ENCODE results near the gene MED12L. TPM values are rescaled to one million over a fixed set of nuclear protein-coding genes. Genes with fewer than 3 reads are reported as not detected.

MED12L gene
- total RNA-seq, 1 donor from 2014 or later: 0.97 TPM

GRCh38 chr3:151256749-151257148, 171.3 kb downstream of the MED12L start:
- no peak for TF ChIP-seq CTCF (IDR thresholded peaks at IDR 0.05)
- Mint-ChIP-seq H3K27ac (ENCODE audit: unreplicated experiment) (no peak overlapping the region), H3K27me3 (ENCODE audit: low read depth) (no peaks in the 10 kb centered on the region), H3K36me3 (ENCODE audit: low read depth) (no peaks in the 10 kb centered on the region), H3K4me1 (ENCODE audit: low read depth) (peaks cover 18% of the 10 kb centered on the region), H3K4me3 (ENCODE audit: unreplicated experiment) (no peak overlapping the region), H3K9me3 (ENCODE audit: low read depth) (no peaks in the 10 kb centered on the region)
- no peak for DNase-seq (ENCODE audit: low spot score)

DNA sequence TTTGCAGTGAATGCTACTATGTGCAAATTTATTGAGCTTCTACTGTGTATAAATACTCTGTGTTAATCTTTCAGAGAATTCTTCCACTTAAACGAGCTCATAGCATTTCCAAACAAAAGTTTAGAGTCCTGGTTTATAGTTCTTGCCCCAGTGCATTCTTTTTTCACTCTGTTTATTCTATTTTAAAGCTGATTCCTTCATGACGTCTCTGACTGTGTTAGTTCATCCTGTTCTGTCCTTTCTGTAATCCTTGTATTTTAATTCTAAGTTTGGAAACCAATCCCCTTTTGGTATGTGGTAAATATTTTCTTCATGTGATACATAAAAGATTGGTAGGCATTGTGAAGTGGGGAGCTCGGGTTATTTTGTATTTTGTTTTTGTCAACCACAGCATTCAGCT, 174.2 kb downstream of the MED12L start:
- no peak for DNase-seq (ENCODE audit: low spot score)
- Mint-ChIP-seq H3K27ac (ENCODE audit: unreplicated experiment) (no peak overlapping the region), H3K27me3 (ENCODE audit: low read depth) (no peaks in the 10 kb centered on the region), H3K4me3 (ENCODE audit: unreplicated experiment) (no peak overlapping the region), H3K4me1 (ENCODE audit: low read depth) (peaks cover 15% of the 10 kb centered on the region), H3K9me3 (ENCODE audit: low read depth) (no peaks in the 10 kb centered on the region), H3K36me3 (ENCODE audit: low read depth) (no peaks in the 10 kb centered on the region)
- TF ChIP-seq CTCF (IDR thresholded peaks at IDR 0.05): no peak

DNA sequence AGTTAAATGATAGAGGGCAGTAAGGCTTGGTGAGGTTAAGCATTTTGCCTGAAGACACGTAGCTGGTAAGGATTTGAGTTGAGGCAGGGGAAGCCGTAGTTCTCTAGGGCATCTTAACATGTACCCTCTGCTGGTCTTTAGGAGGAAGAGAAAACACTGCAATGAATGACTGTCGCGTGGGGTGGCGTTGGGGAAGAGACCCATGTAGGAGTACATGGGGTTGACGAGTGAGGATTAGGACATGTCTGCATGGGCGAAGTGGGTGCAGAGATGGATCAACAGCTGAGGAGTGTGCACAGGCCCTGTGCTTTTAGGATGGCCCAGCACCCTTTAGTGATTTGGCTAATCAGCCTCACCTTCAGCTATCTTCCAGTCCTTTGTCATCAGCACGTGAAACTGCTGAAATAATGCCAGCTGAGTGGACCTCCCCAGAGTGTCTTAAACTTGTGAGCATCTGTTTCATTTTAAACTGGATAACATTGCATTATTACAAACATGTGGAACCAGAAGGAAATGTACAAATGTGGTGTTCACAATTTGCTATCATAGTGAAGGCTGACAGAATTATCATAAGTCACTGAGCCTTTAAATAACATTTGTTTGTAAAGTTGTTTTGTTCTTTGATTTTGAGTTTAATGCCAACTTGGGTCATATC, 177.5 kb downstream of the MED12L start:
- Mint-ChIP-seq H3K9me3 (ENCODE audit: low read depth) (no peaks in the 10 kb centered on the region), H3K27ac (ENCODE audit: unreplicated experiment) (no peak overlapping the region), H3K27me3 (ENCODE audit: low read depth) (no peaks in the 10 kb centered on the region), H3K4me1 (ENCODE audit: low read depth) (no peaks in the 10 kb centered on the region), H3K4me3 (ENCODE audit: unreplicated experiment) (no peak overlapping the region), H3K36me3 (ENCODE audit: low read depth) (no peaks in the 10 kb centered on the region)
- no peak for DNase-seq (ENCODE audit: low spot score)
- TF ChIP-seq CTCF (IDR thresholded peaks at IDR 0.05): no peak

DNA sequence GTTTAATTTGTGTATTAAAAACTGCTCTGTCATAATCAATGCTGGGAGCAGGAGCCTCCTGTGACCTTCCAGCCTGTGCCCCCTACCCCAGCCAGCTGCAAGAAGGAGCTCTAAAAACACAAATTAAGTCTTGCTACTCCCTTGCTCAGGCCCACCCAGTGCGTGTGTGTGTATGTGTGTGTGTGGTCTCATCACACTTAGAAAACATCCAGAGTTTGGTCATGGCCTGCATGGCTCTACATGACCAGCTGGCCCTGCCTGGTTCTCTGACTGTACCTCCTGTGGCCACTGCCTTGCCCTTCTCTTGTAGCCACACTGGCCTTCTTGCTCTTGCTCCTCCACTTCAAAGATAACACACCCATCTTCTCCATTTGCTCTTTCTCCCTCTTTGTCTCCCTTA, 179.1 kb downstream of the MED12L start:
- H3K4me3 Mint-ChIP-seq (ENCODE audit: unreplicated experiment): no peak overlapping the region
- no peak overlapping the region for H3K27ac Mint-ChIP-seq (ENCODE audit: unreplicated experiment)
- no peak for TF ChIP-seq CTCF (IDR thresholded peaks at IDR 0.05)
- no peaks in the 10 kb centered on the region for H3K9me3 Mint-ChIP-seq (ENCODE audit: low read depth)
- no peak for DNase-seq (ENCODE audit: low spot score)
- peaks cover under 1% of the 10 kb centered on the region for H3K4me1 Mint-ChIP-seq (ENCODE audit: low read depth)
- H3K36me3 Mint-ChIP-seq (ENCODE audit: low read depth): no peaks in the 10 kb centered on the region
- H3K27me3 Mint-ChIP-seq (ENCODE audit: low read depth): no peaks in the 10 kb centered on the region

GRCh38 chr3:151265166-151265565, 179.7 kb downstream of the MED12L start:
- H3K27ac Mint-ChIP-seq (ENCODE audit: unreplicated experiment): no peak overlapping the region
- peaks cover 5% of the 10 kb centered on the region for H3K4me1 Mint-ChIP-seq (ENCODE audit: low read depth)
- no peak overlapping the region for H3K4me3 Mint-ChIP-seq (ENCODE audit: unreplicated experiment)
- TF ChIP-seq CTCF (IDR thresholded peaks at IDR 0.05): no peak
- DNase-seq (ENCODE audit: low spot score): no peak
- H3K9me3 Mint-ChIP-seq (ENCODE audit: low read depth): no peaks in the 10 kb centered on the region
- H3K36me3 Mint-ChIP-seq (ENCODE audit: low read depth): no peaks in the 10 kb centered on the region
- H3K27me3 Mint-ChIP-seq (ENCODE audit: low read depth): no peaks in the 10 kb centered on the region

All from chondrocyte (in vitro differentiated cells).